Right ventricle myocardium inferior (tissue), 1 donor: ENCODE results near the gene RNF130. TPM values are rescaled to one million over a fixed set of nuclear protein-coding genes. Genes with fewer than 3 reads are reported as not detected.
"Not testable (repeated sequence)": the region's sequence is repeated elsewhere in the genome, so short reads cannot be mapped to it uniquely, and the experiment has no call there.

Source experiments
- ATAC-seq: fragments of 200-7000 bp; cut with Tn5 transposase; one replicate; pipeline ENCODE4 v1.9.1; 2020; ENCODE audit warnings: mild to moderate bottlenecking, moderate library complexity
- DNase-seq: peaks from one replicate; pipeline ENCODE4 v3.0.0; 2021; ENCODE audit errors: missing footprints
- intact Hi-C: fragments of 100-400 bp; cut with DNase I; formaldehyde crosslinking; loops from one replicate; pipeline ENCODE4 v1.11.0; 2022
- total RNA-seq: library from RNA; stranded (reverse); fragmentation: NEBNext Ultra II Directional; extraction: Animal tissue kit (Norgen Biotek cat#: 25700); gene quantifications from one replicate; pipeline ENCODE4 v1.2.1, GENCODE V29; 2021
- donor health status: DM: no; HTN: yes; CAD: no; lungs with severe emphysema.

The RNF130 gene
- total RNA-seq, 1 donor from 2014 or later, result 51.2 TPM

- intact Hi-C loops, result no loop called here
- DNase-seq, result no peak
- ATAC-seq, result no peak
Observed at GRCh38 chr5:180041301-180042274, 30.0 kb downstream of the RNF130 start.

GRCh38 chr5:180040287-180041214 is 31.0 kb downstream of the RNF130 start:
- no peak for DNase-seq
- no peak for ATAC-seq
- intact Hi-C loops, result no loop called here

DNA sequence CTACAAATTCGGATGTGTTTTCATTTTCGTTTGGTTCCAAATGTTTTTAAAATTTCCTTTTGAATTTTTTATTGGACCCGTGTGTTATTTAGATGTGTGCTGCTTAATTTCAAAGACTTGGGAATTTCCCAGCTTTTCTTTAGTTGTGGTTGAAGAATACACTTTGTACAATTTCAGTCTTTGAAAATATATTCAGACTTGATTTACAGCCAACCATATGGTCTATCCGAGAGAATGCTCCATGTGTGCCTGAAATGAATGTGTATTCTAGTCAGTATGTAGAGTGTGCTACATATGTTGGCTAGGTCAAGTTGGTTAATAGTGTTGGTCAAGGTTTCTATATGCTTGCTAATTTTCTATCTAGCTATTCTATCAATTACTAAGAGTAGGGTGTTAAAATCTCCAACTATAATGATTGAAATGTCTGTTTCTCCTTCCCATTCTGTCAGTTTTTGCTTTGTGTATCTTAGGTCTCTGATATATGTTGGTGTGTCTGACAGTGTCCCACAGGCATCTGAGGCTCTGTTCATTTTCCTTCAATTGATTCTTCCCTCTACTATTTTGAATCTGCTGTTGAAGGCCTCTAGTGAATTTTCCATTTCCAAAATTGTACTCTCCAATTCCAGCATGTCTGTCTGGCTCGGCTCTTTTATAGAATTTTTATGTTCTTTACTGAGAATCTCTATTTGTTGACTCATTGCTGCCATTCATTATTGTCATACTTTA is 36.2 kb downstream of the RNF130 start:
- intact Hi-C loops, result no loop called here
- ATAC-seq, result no peak
- no peak for DNase-seq

DNA sequence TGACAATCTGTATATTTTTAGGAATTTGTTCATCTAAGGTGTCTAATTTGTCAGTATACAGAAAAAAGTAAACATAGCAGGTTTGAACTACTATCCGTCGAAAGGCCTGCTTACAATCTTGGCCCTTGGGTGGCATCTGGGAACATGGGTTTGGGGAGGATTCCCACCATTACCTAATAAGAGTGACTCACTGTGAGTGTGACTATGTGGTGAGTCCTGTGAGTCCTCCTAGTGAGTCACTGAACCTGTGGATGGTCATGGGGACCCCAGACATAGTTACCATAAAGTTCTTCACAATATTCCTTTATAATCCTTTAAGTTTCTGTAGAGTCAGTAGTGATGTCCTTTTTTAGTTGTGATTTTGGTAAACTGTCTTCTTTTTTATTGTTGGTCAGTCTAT is 37.0 kb downstream of the RNF130 start:
- intact Hi-C loops, result no loop called here
- ATAC-seq (no peak), DNase-seq (no peak)

GRCh38 chr5:180027459-180028089 is 44.0 kb downstream of the RNF130 start:
- intact Hi-C loops, result loop anchor here (2.0 kb wide), 1 partner anchor 43 kb away; the partner anchor contains the start of gene RNF130

DNA sequence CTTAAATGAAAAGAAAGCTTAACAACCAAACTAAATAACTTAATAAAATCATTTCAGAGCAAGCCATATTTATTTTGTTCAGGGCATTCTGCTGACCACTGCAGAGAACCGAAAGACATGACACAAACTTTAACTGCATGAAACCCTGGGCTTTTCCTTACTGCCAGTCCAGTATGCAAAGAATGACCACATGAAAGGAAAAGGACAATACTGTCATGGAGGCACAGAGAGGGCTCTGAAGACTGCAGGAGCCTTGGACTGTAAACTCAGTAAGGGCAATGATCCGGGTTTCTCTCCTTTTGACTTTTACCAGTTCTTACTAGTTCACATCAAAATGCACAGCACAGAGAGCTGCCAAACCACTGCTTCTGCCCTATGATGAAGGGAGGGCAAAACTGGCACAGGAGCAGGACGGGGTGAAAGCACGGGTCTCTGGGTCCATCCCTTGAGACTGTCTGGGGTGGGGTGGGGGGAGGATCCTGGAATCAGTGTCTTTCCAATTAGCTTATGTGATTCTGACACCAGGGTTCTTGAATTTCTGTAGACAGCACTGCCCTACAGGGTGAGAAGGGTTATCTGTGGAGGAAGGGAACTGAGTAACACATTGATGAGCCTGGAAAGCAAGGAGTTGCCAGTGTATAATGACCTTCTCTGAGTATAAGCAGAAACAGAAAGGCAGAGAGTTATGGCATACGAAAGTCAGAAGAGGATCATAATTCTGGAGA is 44.7 kb downstream of the RNF130 start:
- intact Hi-C loops, result loop anchor here (2.0 kb wide), 1 partner anchor 44 kb away; the partner anchor contains the start of gene RNF130

More at GRCh38 chr5:180027459-180028089, 44.0 kb downstream of the RNF130 start:
- DNase-seq, result no peak
- ATAC-seq, result no peak

GRCh38 chr5:180026320-180026719 is 45.2 kb downstream of the RNF130 start:
- peak; percentile 73 for ATAC-seq
- intact Hi-C loops, result loop anchor here (2.0 kb wide), 1 partner anchor 44 kb away; the partner anchor contains the start of gene RNF130
- no peak for DNase-seq

More for the DNA sequence above, 44.7 kb downstream of the RNF130 start:
- no peak for ATAC-seq
- no peak for DNase-seq

GRCh38 chr5:180021900-180022299 is 49.7 kb downstream of the RNF130 start:
- ATAC-seq, result no peak
- DNase-seq, result no peak
- intact Hi-C loops, result no loop called here

DNA sequence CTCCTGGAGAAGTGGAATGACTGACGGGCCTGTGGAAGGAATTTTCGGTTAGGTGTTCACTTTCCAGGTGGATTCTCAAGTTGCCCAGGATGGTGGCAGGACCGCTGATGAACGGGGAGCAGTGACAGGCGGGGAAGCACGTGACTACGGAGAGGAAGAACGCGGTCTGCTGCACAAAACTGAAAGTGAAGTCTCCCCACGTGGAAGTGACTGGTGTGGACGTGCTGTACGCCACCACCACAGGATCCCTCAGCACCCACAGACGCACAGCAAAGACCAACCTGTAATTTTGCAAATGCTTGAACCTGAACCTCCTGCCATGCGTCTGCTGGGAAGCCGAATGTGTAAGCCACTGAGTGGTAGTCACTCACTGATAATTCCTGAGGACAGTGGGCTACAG is 51.4 kb downstream of the RNF130 start:
- ATAC-seq (no peak), DNase-seq (no peak)
- intact Hi-C loops, result no loop called here

GRCh38 chr5:180018347-180019060 is 53.1 kb downstream of the RNF130 start:
- no peak for ATAC-seq
- DNase-seq, result no peak
- intact Hi-C loops, result no loop called here

DNA sequence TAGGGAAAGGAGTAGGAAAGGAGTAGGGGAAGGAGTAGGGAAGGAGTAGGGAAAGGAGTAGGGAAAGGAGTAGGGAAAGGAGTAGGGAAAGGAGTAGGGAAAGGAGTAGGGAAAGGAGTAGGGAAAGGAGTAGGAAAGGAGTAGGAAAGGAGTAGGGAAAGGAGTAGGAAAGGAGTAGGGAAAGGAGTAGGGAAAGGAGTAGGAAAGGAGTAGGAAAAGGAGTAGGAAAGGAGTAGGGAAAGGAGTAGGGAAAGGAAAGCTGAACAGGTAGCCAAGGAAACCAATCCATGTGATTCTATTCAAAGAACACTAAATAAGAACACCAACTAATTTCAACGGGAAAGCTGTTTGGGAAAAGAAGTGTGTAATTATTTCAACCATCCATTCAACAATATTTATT is 56.0 kb downstream of the RNF130 start:
- intact Hi-C loops, ATAC-seq, DNase-seq: not testable (repeated sequence)

DNA sequence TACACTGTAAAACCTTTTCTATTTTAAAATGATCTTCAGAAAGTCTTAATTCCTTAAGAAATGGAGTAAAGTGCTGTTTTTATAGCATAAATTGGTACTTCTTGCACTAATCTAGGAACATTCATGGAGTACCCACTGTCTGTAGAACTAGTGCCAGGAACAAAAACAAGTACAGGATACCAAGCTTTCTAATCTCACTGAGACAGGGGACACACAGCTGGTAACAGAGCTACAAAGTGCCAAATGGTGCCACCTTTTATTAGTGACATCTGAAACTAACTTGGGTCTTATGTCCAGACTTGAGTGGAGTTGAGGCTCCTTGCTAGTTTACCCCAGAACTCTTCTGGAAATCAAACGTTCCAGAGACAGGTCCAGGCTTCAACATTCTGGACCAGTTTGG is 57.9 kb downstream of the RNF130 start:
- no peak for ATAC-seq
- intact Hi-C loops, result no loop called here

DNA sequence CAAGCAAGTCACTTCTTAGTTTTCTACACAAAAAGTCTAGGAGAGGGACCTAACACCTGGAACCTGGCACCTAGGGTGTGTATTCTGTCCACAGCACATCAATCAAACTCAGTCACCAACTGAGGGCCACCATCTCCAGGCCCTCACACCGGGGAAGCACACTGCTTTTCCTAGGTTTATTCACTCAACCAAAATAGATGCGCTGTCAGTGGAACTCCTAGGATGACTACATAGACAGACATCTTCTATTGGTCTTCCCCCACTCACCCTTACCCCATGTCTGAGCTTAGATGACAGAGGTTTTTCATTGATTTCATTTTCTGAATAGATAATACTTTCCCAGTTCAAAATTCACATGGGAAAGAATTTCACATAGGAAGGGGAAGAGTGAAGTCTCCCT is 59.2 kb downstream of the RNF130 start:
- DNase-seq (no peak), ATAC-seq (no peak)
- intact Hi-C loops, result no loop called here

More for the DNA sequence above, 57.9 kb downstream of the RNF130 start:
- DNase-seq, result no peak

- intact Hi-C loops, result no loop called here
- DNase-seq, result no peak
- no peak for ATAC-seq
Observed at GRCh38 chr5:180010636-180011035, 60.9 kb downstream of the RNF130 start.

GRCh38 chr5:180009581-180009980 is 62.0 kb downstream of the RNF130 start:
- intact Hi-C loops, result loop anchor here (5.0 kb wide), 1 partner anchor 63 kb away; the partner anchor contains the start of gene RNF130
- DNase-seq, result no peak
- ATAC-seq, result no peak

GRCh38 chr5:180008433-180008832 is 63.1 kb downstream of the RNF130 start:
- no peak for ATAC-seq
- intact Hi-C loops, result loop anchor here (5.0 kb wide), 1 partner anchor 64 kb away; the partner anchor contains the start of gene RNF130

DNA sequence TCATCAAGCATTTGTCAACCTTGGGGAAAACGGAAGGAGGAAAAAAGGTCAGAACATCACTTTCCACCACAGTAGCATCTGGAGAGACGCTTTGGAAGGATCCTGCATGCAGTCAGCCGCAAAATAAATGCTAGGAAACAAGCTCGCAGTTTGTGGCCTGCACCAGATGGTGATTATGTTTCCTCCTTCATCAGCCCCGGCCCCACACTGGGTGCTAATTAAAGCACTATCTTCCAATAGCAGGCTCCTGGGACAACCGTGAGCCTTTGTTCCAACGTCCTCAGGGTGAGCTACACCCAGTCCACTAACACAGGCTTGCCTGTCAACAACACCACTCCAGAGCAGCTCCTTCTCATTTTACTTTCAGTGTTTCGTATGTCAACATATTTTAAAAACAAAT is 64.0 kb downstream of the RNF130 start:
- intact Hi-C loops, result loop anchor here (5.0 kb wide), 1 partner anchor 65 kb away; the partner anchor contains the start of gene RNF130
- DNase-seq, result no peak
- peak; percentile 89 for ATAC-seq

More at GRCh38 chr5:180008433-180008832, 63.1 kb downstream of the RNF130 start:
- no peak for DNase-seq
